A673 (cell line): Measurements from ENCODE around the gene CFAP68. TPM values are rescaled to one million over a fixed set of nuclear protein-coding genes. Genes with fewer than 3 reads are reported as not detected.

Source experiments
- BruUV-seq: library from RNA; stranded (reverse); fragments of 400-500 nt; replicated peaks from 2 replicates; lab custom pipeline; 2021; lab: Mats Ljungman, UMichigan
- CTCF ChIA-PET: fragments of 300-600 bp; sonication (Branson Sonifier 250); formaldehyde crosslinking; loops from one replicate; lab custom pipeline; 2022; ENCODE audit warnings: antibody characterized with exemption; lab: Charles Lee
- POLR2A ChIA-PET: fragments of 300-600 bp; sonication (Branson Sonifier 250); formaldehyde crosslinking; loops from one replicate; lab custom pipeline; 2022; ENCODE audit warnings: antibody characterized with exemption; ENCODE audit not compliant: low non-redundant PET; lab: Charles Lee
- DNase-seq: peaks from one replicate; pipeline ENCODE4 v3.0.0-alpha.2; 2015; ENCODE audit warnings: low spot score
- H3K27ac ChIP-seq: fragments of 200-600 bp; sonication (generic); 2 replicates; pipeline ENCODE4 v1.5.1; 2016; ENCODE audit warnings: mixed run types, low read depth, mild to moderate bottlenecking, mixed read lengths, antibody characterized with exemption, low read length; ENCODE audit not compliant: poor library complexity, severe bottlenecking
- H3K27me3 ChIP-seq: fragments of 200-600 bp; sonication (generic); replicated peaks from 2 replicates; pipeline ENCODE4 v1.6.1; 2017; ENCODE audit warnings: mixed run types, low read depth, mild to moderate bottlenecking, mixed read lengths, antibody characterized with exemption, low read length; ENCODE audit not compliant: insufficient read depth, poor library complexity
- H3K36me3 ChIP-seq: fragments of 200-600 bp; sonication (generic); 2 replicates; pipeline ENCODE4 v1.6.1; 2016; ENCODE audit warnings: mixed run types, mild to moderate bottlenecking, mixed read lengths, antibody characterized with exemption, low read length; ENCODE audit not compliant: insufficient read depth, poor library complexity, severe bottlenecking
- H3K4me1 ChIP-seq: fragments of 200-600 bp; sonication (generic); 2 replicates; pipeline ENCODE4 v1.6.1; 2017; ENCODE audit warnings: mixed run types, mild to moderate bottlenecking, mixed read lengths, antibody characterized with exemption, low read length; ENCODE audit not compliant: insufficient read depth, poor library complexity, severe bottlenecking
- H3K4me3 ChIP-seq: fragments of 200-600 bp; sonication (generic); 2 replicates; pipeline ENCODE4 v1.5.1; 2016; ENCODE audit warnings: low read depth, mixed run types, mild to moderate bottlenecking, mixed read lengths, low read length; ENCODE audit not compliant: poor library complexity, severe bottlenecking
- H3K9me3 ChIP-seq: fragments of 200-600 bp; sonication (generic); 2 replicates; pipeline ENCODE4 v1.6.1; 2016; ENCODE audit warnings: mixed run types, low read depth, mild to moderate bottlenecking, mixed read lengths, antibody characterized with exemption, low read length; ENCODE audit not compliant: poor library complexity, severe bottlenecking
- EZH2 ChIP-seq: fragments of 200-600 bp; sonication (generic); IDR thresholded peaks from 2 replicates; pipeline ENCODE4 v1.6.1; 2017; ENCODE audit warnings: borderline replicate concordance, low read depth, mild to moderate bottlenecking, mixed read lengths, antibody characterized with exemption, low read length; ENCODE audit not compliant: poor library complexity, severe bottlenecking
- intact Hi-C: fragments of 100-400 bp; cut with micrococcal nuclease; formaldehyde crosslinking; loops from one replicate; pipeline ENCODE4 v1.10.0; 2022; ENCODE audit not compliant: unreplicated experiment
- total RNA-seq: library from RNA; stranded (reverse); gene quantifications from 2 replicates; pipeline ENCODE4 v1.2.3, GENCODE V29; 2021
- TF ChIP-seq, protein P1 (sequence below): fragments of 300-800, 200-600 bp; sonication (generic); conservative IDR thresholded peaks from 2 replicates; pipeline ENCODE4 v1.5.1; 2017; ENCODE audit warnings: low read depth, mild to moderate bottlenecking, antibody characterized with exemption, low read length, moderate library complexity, mixed read lengths

The CFAP68 gene
- total RNA-seq, 1 experiment from 2014 or later, result 16.9 TPM

DNA sequence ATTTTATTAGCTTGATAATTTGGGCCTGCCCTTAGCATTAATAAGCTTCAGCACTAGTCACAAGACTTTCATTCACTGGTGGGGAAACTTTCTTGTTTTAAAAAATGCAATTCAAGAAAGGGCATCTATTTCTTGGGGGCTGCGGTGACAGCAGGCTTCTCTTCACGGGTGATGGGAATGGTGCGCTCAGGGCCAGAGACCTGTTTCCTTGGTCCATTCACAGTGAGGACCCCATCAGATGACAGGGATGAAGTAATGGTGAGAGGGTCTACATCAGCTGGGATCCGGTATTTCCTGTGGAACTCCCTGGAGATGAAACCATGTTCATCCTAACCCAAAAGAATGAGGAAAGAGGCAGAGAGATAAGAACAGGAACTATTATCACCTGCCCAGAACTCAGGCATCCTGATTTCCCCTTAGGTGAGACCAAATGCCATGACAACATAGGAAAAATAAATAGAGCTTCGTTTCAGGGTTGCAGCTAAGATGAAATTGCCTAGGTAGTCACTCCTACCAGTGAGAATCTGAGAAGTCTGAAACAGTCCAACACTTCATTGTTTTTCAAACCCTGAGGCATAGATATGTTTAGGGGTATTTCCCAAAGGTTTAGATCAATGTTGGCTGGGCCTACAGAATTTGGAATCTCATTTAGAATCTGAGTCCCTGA lies 29.4 kb downstream of the CFAP68 start:
- TF ChIP-seq, protein P1, sequence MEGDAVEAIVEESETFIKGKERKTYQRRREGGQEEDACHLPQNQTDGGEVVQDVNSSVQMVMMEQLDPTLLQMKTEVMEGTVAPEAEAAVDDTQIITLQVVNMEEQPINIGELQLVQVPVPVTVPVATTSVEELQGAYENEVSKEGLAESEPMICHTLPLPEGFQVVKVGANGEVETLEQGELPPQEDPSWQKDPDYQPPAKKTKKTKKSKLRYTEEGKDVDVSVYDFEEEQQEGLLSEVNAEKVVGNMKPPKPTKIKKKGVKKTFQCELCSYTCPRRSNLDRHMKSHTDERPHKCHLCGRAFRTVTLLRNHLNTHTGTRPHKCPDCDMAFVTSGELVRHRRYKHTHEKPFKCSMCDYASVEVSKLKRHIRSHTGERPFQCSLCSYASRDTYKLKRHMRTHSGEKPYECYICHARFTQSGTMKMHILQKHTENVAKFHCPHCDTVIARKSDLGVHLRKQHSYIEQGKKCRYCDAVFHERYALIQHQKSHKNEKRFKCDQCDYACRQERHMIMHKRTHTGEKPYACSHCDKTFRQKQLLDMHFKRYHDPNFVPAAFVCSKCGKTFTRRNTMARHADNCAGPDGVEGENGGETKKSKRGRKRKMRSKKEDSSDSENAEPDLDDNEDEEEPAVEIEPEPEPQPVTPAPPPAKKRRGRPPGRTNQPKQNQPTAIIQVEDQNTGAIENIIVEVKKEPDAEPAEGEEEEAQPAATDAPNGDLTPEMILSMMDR, result no peak
- no peak for TF ChIP-seq EZH2

DNA sequence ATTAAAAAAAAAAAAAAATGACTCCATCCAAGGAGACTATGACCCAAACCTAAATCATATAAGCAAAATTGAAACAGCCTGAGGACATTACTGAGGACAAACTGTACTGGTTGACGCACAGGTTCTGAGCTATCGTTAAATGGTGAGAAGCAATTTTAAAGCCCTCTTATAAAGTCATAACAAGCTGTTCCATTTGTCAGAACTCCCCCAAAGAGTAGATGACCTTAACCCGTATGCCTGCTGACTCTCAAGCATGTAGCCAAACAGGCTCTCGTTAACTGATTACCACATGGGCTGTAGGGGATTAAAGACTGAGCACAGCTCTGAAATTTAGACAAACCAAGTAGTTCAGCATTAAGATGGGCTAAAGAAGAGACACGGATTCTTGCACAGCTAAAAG lies 30.0 kb downstream of the CFAP68 start:
- Histone ChIP-seq H3K4me1 (peaks cover 4% of the 10 kb centered on the region), H3K36me3 (no peaks in the 10 kb centered on the region), H3K4me3 (no peak overlapping the region), H3K27me3 (no peaks in the 10 kb centered on the region), H3K27ac (no peak overlapping the region), H3K9me3 (no peaks in the 10 kb centered on the region)
- BruUV-seq, result no TSS peak
- no peak for TF ChIP-seq EZH2
- TF ChIP-seq, protein P1, result no peak
- ChIA-PET CTCF (interaction anchor here (0.5 kb wide), 1 partner anchor 23 kb away, joined by 5 read pairs; no protein-coding TSS in a partner anchor), POLR2A (no interaction called here)
- intact Hi-C loops, result no loop called here
- no peak for DNase-seq

More for the DNA sequence above, 29.4 kb downstream of the CFAP68 start:
- Histone ChIP-seq H3K27ac (no peak overlapping the region), H3K4me3 (no peak overlapping the region), H3K9me3 (no peaks in the 10 kb centered on the region), H3K36me3 (no peaks in the 10 kb centered on the region), H3K4me1 (no peaks in the 10 kb centered on the region), H3K27me3 (no peaks in the 10 kb centered on the region)
- BruUV-seq, result no TSS peak
- intact Hi-C loops, result no loop called here
- DNase-seq, result no peak
- ChIA-PET POLR2A (no interaction called here), CTCF (interaction anchor here (0.5 kb wide), 1 partner anchor 23 kb away, joined by 5 read pairs; no protein-coding TSS in a partner anchor)

DNA sequence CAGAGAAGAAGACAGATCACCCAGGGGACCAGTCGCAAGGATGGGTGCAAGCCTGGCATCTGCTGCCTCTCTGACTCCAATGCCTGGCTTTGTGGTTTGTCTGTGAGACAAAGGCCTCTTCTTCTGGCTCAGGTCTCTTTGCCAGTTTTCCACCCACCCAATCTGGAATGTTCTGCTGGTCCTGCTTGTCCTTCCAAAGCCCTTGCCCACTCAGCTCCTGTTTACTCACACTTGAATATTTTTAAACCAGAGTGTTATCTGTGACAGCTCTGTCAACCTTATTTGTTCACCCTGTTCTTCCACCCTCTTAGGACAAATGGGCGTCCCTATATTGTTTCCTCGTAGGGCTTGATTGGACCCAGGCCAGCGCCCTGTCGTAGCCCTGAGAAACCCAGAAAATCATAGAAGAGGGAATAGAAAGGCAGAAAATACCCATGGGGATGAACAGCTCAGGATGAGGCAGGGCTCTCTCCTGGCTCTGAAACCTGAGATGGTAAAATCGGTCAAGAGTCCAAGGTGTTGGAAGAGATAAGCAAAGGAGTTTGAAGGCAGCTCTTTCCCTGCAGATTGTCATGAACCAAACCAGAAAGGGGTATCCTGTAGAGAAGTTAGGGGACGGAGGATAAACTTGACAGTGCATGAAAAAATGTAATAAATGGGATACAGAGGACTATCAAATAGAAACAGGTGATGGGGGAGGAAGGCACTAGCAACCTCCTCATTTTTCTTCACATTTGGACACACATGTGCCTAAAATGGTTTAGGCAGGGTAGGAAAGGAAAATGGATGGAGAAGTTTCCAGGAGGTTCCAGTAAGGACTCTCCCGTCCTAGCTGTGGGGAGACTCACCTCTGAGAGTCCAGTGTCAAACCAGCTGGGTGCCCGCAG lies 31.6 kb downstream of the CFAP68 start:
- H3K4me3 ChIP-seq, result no peak overlapping the region

More for the DNA sequence above, 31.6 kb downstream of the CFAP68 start:
- H3K4me1 ChIP-seq, result peaks cover 4% of the 10 kb centered on the region
- no peak overlapping the region for H3K27ac ChIP-seq
- intact Hi-C loops, result no loop called here
- H3K36me3 ChIP-seq, result no peaks in the 10 kb centered on the region
- ChIA-PET CTCF (interaction anchor here (0.5 kb wide), 1 partner anchor 25 kb away, joined by 3 read pairs; no protein-coding TSS in a partner anchor), POLR2A (interaction anchor here (0.6 kb wide), 1 partner anchor 26 kb away, joined by 3 read pairs; the partner anchor contains the start of gene DIXDC1)
- DNase-seq, result no peak
- no TSS peak for BruUV-seq
- H3K9me3 ChIP-seq, result no peaks in the 10 kb centered on the region
- TF ChIP-seq EZH2, result no peak
- TF ChIP-seq, protein P1, result no peak
- H3K27me3 ChIP-seq, result no peaks in the 10 kb centered on the region
